H9 (cell line): Measurements from ENCODE around the gene DUS2. TPM values are rescaled to one million over a fixed set of nuclear protein-coding genes. Genes with fewer than 3 reads are reported as not detected.

ENCODE experiments used
- DNase-seq: peaks from one replicate; pipeline ENCODE4 v3.0.0-alpha.2; 2017
- H2AFZ ChIP-seq: one replicate; pipeline ENCODE4 v1.6.1; 2013; ENCODE audit warnings: mild to moderate bottlenecking, low read length, control low read depth, moderate library complexity
- H2AK5ac ChIP-seq: 2 replicates; pipeline ENCODE4 v1.6.1; 2013; ENCODE audit warnings: low read length, control low read depth, mixed read lengths; ENCODE audit not compliant: insufficient read length
- H2BK120ac ChIP-seq: one replicate; pipeline ENCODE4 v1.6.1; 2013; ENCODE audit warnings: low read depth, mild to moderate bottlenecking, low read length, control low read depth, inconsistent platforms; ENCODE audit not compliant: poor library complexity, severe bottlenecking
- H2BK12ac ChIP-seq: 2 replicates; pipeline ENCODE4 v1.6.1; 2013; ENCODE audit warnings: low read length, control low read depth, mixed read lengths, low read depth; ENCODE audit not compliant: insufficient read length
- H2BK15ac ChIP-seq: 2 replicates; pipeline ENCODE4 v1.6.1; 2013; ENCODE audit warnings: low read depth, low read length, control low read depth
- H2BK20ac ChIP-seq: one replicate; pipeline ENCODE4 v1.6.1; 2013; ENCODE audit warnings: low read depth, mild to moderate bottlenecking, low read length, control low read depth, inconsistent platforms; ENCODE audit not compliant: poor library complexity, severe bottlenecking
- H2BK5ac ChIP-seq: 2 replicates; pipeline ENCODE4 v1.6.1; 2013; ENCODE audit warnings: low read length, control low read depth, mixed read lengths; ENCODE audit not compliant: insufficient read length
- H3K14ac ChIP-seq: 2 replicates; pipeline ENCODE4 v1.6.1; 2013; ENCODE audit warnings: low read length, control low read depth; ENCODE audit not compliant: insufficient read depth
- H3K18ac ChIP-seq: 2 replicates; pipeline ENCODE4 v1.6.1; 2013; ENCODE audit warnings: low read depth, mild to moderate bottlenecking, mixed read lengths, low read length, control low read depth; ENCODE audit not compliant: insufficient read length
- H3K23ac ChIP-seq: 2 replicates; pipeline ENCODE4 v1.6.1; 2013; ENCODE audit warnings: low read length, control low read depth, mixed read lengths, low read depth; ENCODE audit not compliant: insufficient read length
- H3K23me2 ChIP-seq: 2 replicates; pipeline ENCODE4 v1.6.1; 2013; ENCODE audit warnings: low read depth, mild to moderate bottlenecking, mixed read lengths, low read length, control low read depth; ENCODE audit not compliant: insufficient read length, poor library complexity, severe bottlenecking
- H3K27ac ChIP-seq: 2 replicates; pipeline ENCODE4 v1.5.1; 2013; ENCODE audit warnings: low read length, control low read depth, mixed read lengths, low read depth; ENCODE audit not compliant: insufficient read length
- H3K27me3 ChIP-seq: 2 replicates; pipeline ENCODE4 v1.6.1; 2013; ENCODE audit warnings: low read length, control low read depth, inconsistent platforms; ENCODE audit not compliant: insufficient read depth
- H3K4ac ChIP-seq: 2 replicates; pipeline ENCODE4 v1.6.1; 2013; ENCODE audit warnings: low read depth, mild to moderate bottlenecking, control low read depth, inconsistent platforms, low read length, moderate library complexity
- H3K4me1 ChIP-seq: 2 replicates; pipeline ENCODE4 v1.6.1; 2013; ENCODE audit warnings: low read length, control low read depth, inconsistent platforms; ENCODE audit not compliant: insufficient read depth
- H3K4me2 ChIP-seq: 2 replicates; pipeline ENCODE4 v1.6.1; 2013; ENCODE audit warnings: low read length, control low read depth, mixed read lengths; ENCODE audit not compliant: insufficient read length, insufficient read depth
- H3K56ac ChIP-seq: 2 replicates; pipeline ENCODE4 v1.6.1; 2013; ENCODE audit warnings: low read depth, mild to moderate bottlenecking, mixed read lengths, low read length, control low read depth; ENCODE audit not compliant: insufficient read length
- H3K79me1 ChIP-seq: 2 replicates; pipeline ENCODE4 v1.6.1; 2013; ENCODE audit warnings: low read depth, mild to moderate bottlenecking, moderate library complexity, low read length, control low read depth, inconsistent platforms; ENCODE audit not compliant: insufficient read depth, poor library complexity, severe bottlenecking
- H3K79me2 ChIP-seq: 2 replicates; pipeline ENCODE4 v1.6.1; 2013; ENCODE audit warnings: low read length, control low read depth, inconsistent platforms; ENCODE audit not compliant: insufficient read depth
- H3K9ac ChIP-seq: 2 replicates; pipeline ENCODE4 v1.6.1; 2013; ENCODE audit warnings: low read length, control low read depth, mixed read lengths; ENCODE audit not compliant: insufficient read length; ENCODE audit errors: extremely low read depth
- H3K9me3 ChIP-seq: one replicate; pipeline ENCODE4 v1.6.1; 2013; ENCODE audit warnings: low read depth, low read length, inconsistent platforms; ENCODE audit not compliant: control insufficient read depth
- H3T11ph ChIP-seq: one replicate; pipeline ENCODE4 v1.6.1; 2013; ENCODE audit warnings: mild to moderate bottlenecking, low read length, control low read depth, inconsistent platforms
- H4K20me1 ChIP-seq: one replicate; pipeline ENCODE4 v1.6.1; 2013; ENCODE audit not compliant: control insufficient read depth, insufficient read length, insufficient read depth
- H4K5ac ChIP-seq: 2 replicates; pipeline ENCODE4 v1.6.1; 2013; ENCODE audit warnings: low read depth, mild to moderate bottlenecking, mixed read lengths, low read length, control low read depth; ENCODE audit not compliant: insufficient read length
- H4K8ac ChIP-seq: replicated peaks from 2 replicates; pipeline ENCODE4 v1.6.1; 2013; ENCODE audit warnings: low read length, control low read depth, mixed read lengths, low read depth; ENCODE audit not compliant: insufficient read length
- H4K91ac ChIP-seq: 2 replicates; pipeline ENCODE4 v1.6.1; 2013; ENCODE audit warnings: low read depth, mild to moderate bottlenecking, moderate library complexity, mixed read lengths, low read length, control low read depth; ENCODE audit not compliant: insufficient read length
- H3K27ac Mint-ChIP-seq, 3 experiments: 2 replicates in 2 of 3; 3 replicates in 1 of 3; pipeline ENCODE4 v1.8.0; 2020 to 2021; ENCODE audit warnings: mixed read lengths in 3 of 3, mild to moderate bottlenecking in 1 of 3, moderate library complexity in 1 of 3
- H3K27me3 Mint-ChIP-seq: 2 replicates; pipeline ENCODE4 v1.8.0; 2021; ENCODE audit warnings: low read depth, mild to moderate bottlenecking, moderate library complexity, mixed read lengths
- H3K36me3 Mint-ChIP-seq, 3 experiments: 2 replicates in 2 of 3; 3 replicates in 1 of 3; pipeline ENCODE4 v1.8.0; 2020 to 2021; ENCODE audit warnings: low read depth in 3 of 3, mixed read lengths in 3 of 3; ENCODE audit not compliant: insufficient read depth in 1 of 3
- H3K4me1 Mint-ChIP-seq, 2 experiments: 2 replicates each; pipeline ENCODE4 v1.8.0; 2020; ENCODE audit warnings: mixed read lengths in 2 of 2
- H3K4me3 Mint-ChIP-seq, 2 experiments: 2 replicates in 1 of 2; 3 replicates in 1 of 2; pipeline ENCODE4 v1.8.0; 2020 to 2021; ENCODE audit warnings: mild to moderate bottlenecking in 2 of 2, mixed read lengths in 2 of 2, moderate library complexity in 1 of 2
- H3K9me3 Mint-ChIP-seq, 2 experiments: 2 replicates in 1 of 2; 3 replicates in 1 of 2; pipeline ENCODE4 v1.8.0; 2020; ENCODE audit warnings: mild to moderate bottlenecking in 2 of 2, mixed read lengths in 2 of 2, moderate library complexity in 1 of 2
- WGBS: extraction: QIAGEN DNeasy Blood & Tissue Kit; methylation state at CpG from one replicate; pipeline ENCODE4 v1.1.7; 2013; ENCODE audit warnings: missing lambda C conversion rate, low lambda C conversion rate, mixed read lengths; ENCODE audit not compliant: insufficient read length; ENCODE audit errors: extremely low coverage; 5-methylcytosine and 5-hydroxymethylcytosine counted together
- total RNA-seq: library from RNA; stranded (reverse); gene quantifications from 2 replicates; pipeline ENCODE4 v1.2.1, GENCODE V29; 2021
- TF ChIP-seq, protein P1 (sequence below): fragments of 200-600 bp; sonication (generic); conservative IDR thresholded peaks from 3 replicates; pipeline ENCODE4 v1.8.0; 2021; ENCODE audit warnings: antibody characterized with exemption, mild to moderate bottlenecking

Gene DUS2
- total RNA-seq, 1 experiment from 2014 or later: 28.5 TPM

DNA sequence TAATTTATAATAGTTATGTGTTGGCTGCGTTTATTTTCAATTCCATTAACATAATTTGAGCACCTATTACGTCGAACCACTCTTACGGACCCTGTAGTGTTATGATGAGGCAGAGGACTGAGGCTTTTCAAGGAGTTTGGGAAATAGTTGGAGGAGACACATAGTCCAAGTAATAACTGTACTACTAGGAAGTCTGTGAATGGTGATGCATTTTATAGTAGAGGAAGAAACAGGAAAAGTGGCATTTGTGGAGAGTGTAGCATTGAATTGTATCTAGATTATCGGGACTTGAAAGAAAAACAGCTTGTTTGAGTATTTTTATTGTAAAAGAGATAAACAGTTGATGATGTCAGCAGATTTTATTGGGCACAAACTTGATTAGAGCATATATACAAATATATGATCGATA, 63.8 kb downstream of the DUS2 start:
- no peaks in the 10 kb centered on the region for H4K20me1 ChIP-seq
- TF ChIP-seq, protein P1, sequence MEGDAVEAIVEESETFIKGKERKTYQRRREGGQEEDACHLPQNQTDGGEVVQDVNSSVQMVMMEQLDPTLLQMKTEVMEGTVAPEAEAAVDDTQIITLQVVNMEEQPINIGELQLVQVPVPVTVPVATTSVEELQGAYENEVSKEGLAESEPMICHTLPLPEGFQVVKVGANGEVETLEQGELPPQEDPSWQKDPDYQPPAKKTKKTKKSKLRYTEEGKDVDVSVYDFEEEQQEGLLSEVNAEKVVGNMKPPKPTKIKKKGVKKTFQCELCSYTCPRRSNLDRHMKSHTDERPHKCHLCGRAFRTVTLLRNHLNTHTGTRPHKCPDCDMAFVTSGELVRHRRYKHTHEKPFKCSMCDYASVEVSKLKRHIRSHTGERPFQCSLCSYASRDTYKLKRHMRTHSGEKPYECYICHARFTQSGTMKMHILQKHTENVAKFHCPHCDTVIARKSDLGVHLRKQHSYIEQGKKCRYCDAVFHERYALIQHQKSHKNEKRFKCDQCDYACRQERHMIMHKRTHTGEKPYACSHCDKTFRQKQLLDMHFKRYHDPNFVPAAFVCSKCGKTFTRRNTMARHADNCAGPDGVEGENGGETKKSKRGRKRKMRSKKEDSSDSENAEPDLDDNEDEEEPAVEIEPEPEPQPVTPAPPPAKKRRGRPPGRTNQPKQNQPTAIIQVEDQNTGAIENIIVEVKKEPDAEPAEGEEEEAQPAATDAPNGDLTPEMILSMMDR: no peak
- WGBS: no CpG with 5 or more reads among the region's 6 CpGs

More for the DNA sequence above, 63.8 kb downstream of the DUS2 start:
- no peak overlapping the region for H3K56ac ChIP-seq
- peaks cover 12% of the 10 kb centered on the region for H3K23me2 ChIP-seq
- H3K14ac ChIP-seq: no peak overlapping the region
- H2AFZ ChIP-seq: no peak overlapping the region
- H2BK12ac ChIP-seq: no peak overlapping the region
- no peak overlapping the region for H2BK15ac ChIP-seq
- no peaks in the 10 kb centered on the region for H3K9me3 ChIP-seq
- H4K91ac ChIP-seq: no peak overlapping the region
- H3T11ph ChIP-seq: no peak overlapping the region
- H3K27ac ChIP-seq: no peak overlapping the region
- DNase-seq: no peak
- no peaks in the 10 kb centered on the region for H3K27me3 ChIP-seq
- H3K9me3 Mint-ChIP-seq: peaks cover 0 to 3% of the 10 kb centered on the region in 2 experiments; a peak in 1 of 5 replicates
- H3K27me3 Mint-ChIP-seq: no peaks in the 10 kb centered on the region; the same call in 1 of the 2 replicates
- H3K18ac ChIP-seq: no peak overlapping the region
- no peak overlapping the region for H2BK20ac ChIP-seq
- no peak overlapping the region for H4K5ac ChIP-seq
- peak overlapping the region; percentile 99 to 100 for H3K4me3 Mint-ChIP-seq
- no peak overlapping the region for H2BK120ac ChIP-seq
- H3K27ac Mint-ChIP-seq: no peak overlapping the region
- no peak overlapping the region for H2AK5ac ChIP-seq
- peaks cover 0 to 2% (median 0%) of the 10 kb centered on the region in 3 experiments; a peak in 1 of 7 replicates for H3K36me3 Mint-ChIP-seq
- H3K4me1 ChIP-seq: peaks cover 3% of the 10 kb centered on the region; the same call in 1 of the 2 replicates
- no peak overlapping the region for H2BK5ac ChIP-seq
- no peak overlapping the region for H4K8ac ChIP-seq
- H3K4me2 ChIP-seq: peak overlapping the region; percentile 92
- H3K9ac ChIP-seq: peak overlapping the region; percentile 44
- H3K79me2 ChIP-seq: peaks cover 15% of the 10 kb centered on the region; the same call in 1 of the 2 replicates
- peaks cover 30 to 33% of the 10 kb centered on the region in 2 experiments for H3K4me1 Mint-ChIP-seq
- H3K23ac ChIP-seq: no peak overlapping the region
- H3K4ac ChIP-seq: no peak overlapping the region
- H3K79me1 ChIP-seq: peaks cover 4% of the 10 kb centered on the region
